OCI-LY1 (cell line): Measurements from ENCODE around the gene GPRC5B.

Experiments used
- H2AFZ ChIP-seq: fragments of 200-600 bp; sonication (generic), shearing (Covaris generic); 2 replicates; pipeline ENCODE4 v1.6.0; 2014; ENCODE audit warnings: antibody characterized with exemption, mild to moderate bottlenecking, low read length
- H3F3A ChIP-seq: fragments of 200-600 bp; sonication (generic), shearing (Covaris generic); 2 replicates; pipeline ENCODE4 v1.6.0; 2014; ENCODE audit warnings: mild to moderate bottlenecking, antibody characterized with exemption, low read length, moderate library complexity; ENCODE audit not compliant: insufficient read depth
- H3K27ac ChIP-seq: fragments of 200-600 bp; sonication (generic); 2 replicates; pipeline ENCODE4 v1.5.1; 2014; ENCODE audit warnings: low read length, mixed run types, mild to moderate bottlenecking, low read depth; ENCODE audit not compliant: poor library complexity, severe bottlenecking
- H3K27me3 ChIP-seq: fragments of 200-600 bp; sonication (generic); 2 replicates; pipeline ENCODE4 v1.6.0; 2014; ENCODE audit warnings: antibody characterized with exemption, mild to moderate bottlenecking, low read length, moderate library complexity; ENCODE audit not compliant: insufficient read depth
- H3K36me3 ChIP-seq: fragments of 200-600 bp; sonication (generic); 2 replicates; pipeline ENCODE4 v1.6.1; 2014; ENCODE audit warnings: mild to moderate bottlenecking, antibody characterized with exemption, low read length, moderate library complexity, mixed read lengths; ENCODE audit not compliant: insufficient read depth
- H3K4me1 ChIP-seq: fragments of 200-600 bp; sonication (generic); 2 replicates; pipeline ENCODE4 v1.5.1; 2014; ENCODE audit warnings: mild to moderate bottlenecking, low read length, moderate library complexity; ENCODE audit not compliant: insufficient read depth, severe bottlenecking
- H3K4me2 ChIP-seq: fragments of 200-600 bp; sonication (generic), shearing (Covaris generic); 2 replicates; pipeline ENCODE4 v1.6.1; 2014; ENCODE audit warnings: low read length
- H3K4me3 ChIP-seq: fragments of 200-600 bp; sonication (generic); 2 replicates; pipeline ENCODE4 v1.5.1; 2014; ENCODE audit warnings: low read length, low read depth, mild to moderate bottlenecking, mixed read lengths; ENCODE audit not compliant: poor library complexity, severe bottlenecking
- H3K79me2 ChIP-seq: fragments of 200-600 bp; shearing (Covaris generic); 2 replicates; pipeline ENCODE4 v1.6.1; 2016; ENCODE audit warnings: mixed run types, low read length, mixed read lengths; ENCODE audit not compliant: insufficient read depth
- H3K9ac ChIP-seq: fragments of 200-600 bp; sonication (generic), shearing (Covaris generic); 2 replicates; pipeline ENCODE4 v1.6.1; 2014; ENCODE audit warnings: mild to moderate bottlenecking, low read length, mixed read lengths
- H3K9me2 ChIP-seq: fragments of 200-600 bp; sonication (generic), shearing (Covaris generic); 2 replicates; pipeline ENCODE4 v1.6.1; 2014; ENCODE audit warnings: low read depth, mild to moderate bottlenecking, low read length, mixed read lengths
- H3K9me3 ChIP-seq: fragments of 200-600 bp; shearing (Covaris generic); 2 replicates; pipeline ENCODE4 v1.6.1; 2014; ENCODE audit warnings: low read length, mixed read lengths
- H4K20me1 ChIP-seq: fragments of 200-600 bp; sonication (generic), shearing (Covaris generic); 2 replicates; pipeline ENCODE4 v1.6.0; 2016; ENCODE audit warnings: mild to moderate bottlenecking, low read length; ENCODE audit not compliant: insufficient read depth
- CTCF ChIP-seq: fragments of 200-600 bp; sonication (generic), shearing (Covaris generic); IDR thresholded peaks from 2 replicates; pipeline ENCODE4 v1.5.1; 2017; ENCODE audit warnings: mild to moderate bottlenecking, antibody characterized with exemption, low read length, moderate library complexity, mixed read lengths
- EZH2 ChIP-seq: fragments of 200-600 bp; sonication (generic), shearing (Covaris generic); IDR thresholded peaks from 2 replicates; pipeline ENCODE4 v1.8.0; 2017; ENCODE audit warnings: borderline replicate concordance, mixed run types, mild to moderate bottlenecking, antibody characterized with exemption, low read length, moderate library complexity, mixed read lengths

The GPRC5B gene

DNA sequence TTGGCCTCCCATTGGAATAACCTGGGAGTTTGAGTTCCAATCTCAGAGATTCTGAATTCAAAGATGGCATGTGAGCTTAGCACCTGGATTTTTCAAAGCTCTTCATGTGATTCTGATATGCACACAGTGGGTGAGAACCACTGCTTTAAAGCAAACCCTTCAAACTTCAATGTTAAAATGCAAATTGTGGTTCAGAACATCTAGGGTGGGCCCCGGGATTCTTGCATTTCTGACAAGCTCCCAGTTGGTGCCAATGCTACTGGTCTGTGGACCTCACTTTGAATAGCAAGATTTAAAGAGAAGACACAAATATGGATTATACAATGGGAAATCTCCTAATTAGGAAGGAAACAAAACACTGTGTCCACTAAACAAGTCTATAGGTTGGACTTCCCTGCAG, 43.8 kb upstream of the GPRC5B start:
- Histone ChIP-seq H3K4me2 (no peak overlapping the region), H3K4me1 (no peaks in the 10 kb centered on the region), H3K4me3 (no peak overlapping the region), H3K27me3 (no peaks in the 10 kb centered on the region), H3K79me2 (no peaks in the 10 kb centered on the region), H3K27ac (no peak overlapping the region), H2AFZ (no peak overlapping the region), H3K9me2 (no peaks in the 10 kb centered on the region), H3F3A (no peaks in the 10 kb centered on the region), H3K9ac (no peak overlapping the region), H4K20me1 (no peaks in the 10 kb centered on the region), H3K36me3 (no peaks in the 10 kb centered on the region), H3K9me3 (no peaks in the 10 kb centered on the region)
- TF ChIP-seq CTCF = no peak
- TF ChIP-seq EZH2 = no peak

DNA sequence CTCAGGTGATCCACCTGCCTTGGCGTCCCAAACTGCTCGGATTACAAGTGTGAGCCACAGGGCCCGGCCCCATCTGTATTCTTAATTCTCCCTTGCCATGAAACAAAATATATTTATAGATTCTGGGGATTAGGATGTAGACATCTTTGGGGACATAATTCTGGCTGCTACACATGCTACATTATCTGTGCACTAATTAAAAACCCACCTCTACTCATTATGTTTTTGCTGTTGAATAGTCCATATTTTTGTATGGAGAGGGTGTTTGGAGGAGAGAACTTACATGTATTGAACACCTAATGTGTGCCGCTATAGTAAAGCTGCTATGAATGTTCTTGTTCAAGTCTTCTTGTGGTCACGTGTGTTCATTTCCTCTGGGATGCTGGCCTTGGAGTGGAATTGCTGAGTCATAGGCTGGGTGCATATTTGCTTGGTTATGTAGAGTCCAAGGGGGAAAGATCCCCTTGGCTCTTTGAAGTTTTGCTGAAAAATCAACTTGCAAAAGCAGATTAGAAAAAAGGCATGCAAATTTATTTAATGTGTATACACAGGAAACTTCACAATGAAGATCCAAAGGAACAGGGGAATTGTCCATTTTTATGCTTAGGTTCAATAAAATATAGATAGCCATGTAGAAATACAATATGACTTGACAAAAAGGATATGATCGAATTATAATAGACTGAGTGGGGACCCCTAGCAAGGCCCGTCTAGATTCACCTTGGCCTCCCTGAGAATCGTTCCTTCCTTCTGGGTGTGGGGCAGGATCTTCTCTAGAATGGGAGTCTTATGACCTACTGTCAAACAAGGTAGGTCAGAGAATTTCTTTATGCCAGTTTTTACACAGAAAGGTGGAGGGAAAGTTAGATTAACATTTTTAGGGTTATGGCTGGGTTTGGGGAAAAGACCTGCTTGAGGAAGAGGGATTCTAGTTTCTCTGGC, 42.1 kb upstream of the GPRC5B start:
- Histone ChIP-seq H3K4me2 (no peak overlapping the region), H3F3A (no peaks in the 10 kb centered on the region)

DNA sequence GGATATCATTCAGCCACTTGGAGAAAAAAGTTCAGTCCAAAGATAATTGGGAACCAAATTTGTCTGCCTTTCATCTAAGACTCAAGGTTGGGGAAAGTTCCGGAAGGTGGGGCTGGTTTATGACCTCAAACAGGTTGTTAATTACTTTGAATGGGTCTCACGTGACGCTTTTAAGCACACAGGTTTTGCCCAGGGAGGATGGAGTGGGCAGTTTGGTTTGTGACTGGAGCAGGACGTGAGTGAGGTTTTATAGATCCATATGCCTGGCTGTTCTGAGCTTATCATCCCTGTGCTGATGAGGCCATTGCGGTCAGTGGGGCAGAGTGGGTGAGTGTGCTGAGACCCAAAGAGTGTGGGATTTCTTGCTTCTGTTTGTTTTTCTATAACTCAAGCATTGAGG, 38.7 kb upstream of the GPRC5B start:
- no peak overlapping the region for H3K4me3 ChIP-seq
- no peak overlapping the region for H2AFZ ChIP-seq
- no peaks in the 10 kb centered on the region for H3K79me2 ChIP-seq
- no peaks in the 10 kb centered on the region for H3F3A ChIP-seq
- H3K4me1 ChIP-seq = no peaks in the 10 kb centered on the region
- H3K9ac ChIP-seq = no peak overlapping the region
- H3K27ac ChIP-seq = no peak overlapping the region
- H3K36me3 ChIP-seq = no peaks in the 10 kb centered on the region
- H4K20me1 ChIP-seq = no peaks in the 10 kb centered on the region
- TF ChIP-seq EZH2 (no peak), CTCF (no peak)
- no peaks in the 10 kb centered on the region for H3K27me3 ChIP-seq
- H3K9me3 ChIP-seq = no peaks in the 10 kb centered on the region
- no peak overlapping the region for H3K4me2 ChIP-seq
- no peaks in the 10 kb centered on the region for H3K9me2 ChIP-seq

More for the DNA sequence above, 42.1 kb upstream of the GPRC5B start:
- Histone ChIP-seq H3K27ac (no peak overlapping the region), H3K9me2 (no peaks in the 10 kb centered on the region), H3K4me3 (no peak overlapping the region), H3K9me3 (no peaks in the 10 kb centered on the region), H4K20me1 (no peaks in the 10 kb centered on the region), H2AFZ (no peak overlapping the region), H3K36me3 (no peaks in the 10 kb centered on the region), H3K27me3 (no peaks in the 10 kb centered on the region), H3K79me2 (no peaks in the 10 kb centered on the region), H3K4me1 (no peaks in the 10 kb centered on the region), H3K9ac (no peak overlapping the region)
- TF ChIP-seq CTCF (no peak), EZH2 (no peak)
